Ishikawa (cell line): ENCODE measurements around the gene ZNF138.

Source experiments
- EP300 ChIP-seq: IDR thresholded peaks from 2 replicates; pipeline ENCODE4 v1.6.1; 2012; ENCODE audit warnings: borderline replicate concordance
- MAX ChIP-seq: IDR thresholded peaks from 2 replicates; pipeline ENCODE4 v1.6.1; 2012
- TAF1 ChIP-seq: IDR thresholded peaks from 2 replicates; pipeline ENCODE4 v1.6.1; 2012; ENCODE audit warnings: low read depth, mild to moderate bottlenecking
- TEAD4 ChIP-seq: IDR thresholded peaks from 2 replicates; pipeline ENCODE4 v1.6.1; 2012
- USF1 ChIP-seq: IDR thresholded peaks from 2 replicates; pipeline ENCODE4 v1.6.1; 2012
- YY1 ChIP-seq: IDR thresholded peaks from 2 replicates; pipeline ENCODE4 v1.6.1; 2012; ENCODE audit warnings: low read depth

DNA sequence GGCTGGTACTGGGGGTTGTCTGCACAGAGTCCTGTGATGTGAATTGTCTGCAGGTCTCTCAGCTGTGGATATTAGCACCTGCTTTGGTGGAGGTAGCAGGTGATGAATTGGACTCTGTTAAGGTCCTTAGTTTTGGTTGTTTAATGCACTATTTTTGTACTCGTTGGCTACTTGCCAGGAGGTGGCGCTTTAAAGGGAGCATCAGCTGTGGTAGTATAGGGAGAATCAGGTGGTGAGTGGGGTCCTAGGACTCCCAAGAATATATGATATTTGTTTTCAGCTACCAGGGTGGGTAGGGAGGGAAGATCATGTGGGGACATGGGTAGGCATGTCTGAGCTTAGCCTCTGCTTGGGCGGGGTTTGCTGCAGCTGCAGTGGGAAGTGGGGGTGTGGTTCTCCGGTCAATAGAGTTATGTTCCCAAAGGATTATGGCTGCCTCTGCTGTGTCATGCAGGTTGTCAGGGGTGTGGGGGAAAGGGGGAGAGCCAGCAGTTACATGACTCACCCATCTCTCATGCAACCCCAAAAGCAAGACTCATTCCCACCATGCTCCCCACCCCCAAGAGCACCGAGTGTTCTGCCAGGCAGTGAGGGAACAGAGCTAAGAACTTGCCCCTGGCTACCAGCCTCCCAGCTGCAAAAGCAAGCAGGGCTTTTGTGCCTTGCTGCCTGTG, 55.2 kb downstream of the ZNF138 start:
- TF ChIP-seq USF1 (no peak), YY1 (no peak), EP300 (no peak), MAX (no peak), TEAD4 (no peak), TAF1 (no peak)
